Myometrial cell (primary cell): Measurements from ENCODE around the gene PGLYRP2. TPM values are rescaled to one million over a fixed set of nuclear protein-coding genes. Genes with fewer than 3 reads are reported as not detected.

Experiments used
- total RNA-seq: library from RNA; depleted of rRNA; stranded (reverse); fragments of >200 nt; gene quantifications from 2 replicates; pipeline ENCODE4 v1.2.3, GENCODE V29; 2015

The PGLYRP2 gene, protein sequence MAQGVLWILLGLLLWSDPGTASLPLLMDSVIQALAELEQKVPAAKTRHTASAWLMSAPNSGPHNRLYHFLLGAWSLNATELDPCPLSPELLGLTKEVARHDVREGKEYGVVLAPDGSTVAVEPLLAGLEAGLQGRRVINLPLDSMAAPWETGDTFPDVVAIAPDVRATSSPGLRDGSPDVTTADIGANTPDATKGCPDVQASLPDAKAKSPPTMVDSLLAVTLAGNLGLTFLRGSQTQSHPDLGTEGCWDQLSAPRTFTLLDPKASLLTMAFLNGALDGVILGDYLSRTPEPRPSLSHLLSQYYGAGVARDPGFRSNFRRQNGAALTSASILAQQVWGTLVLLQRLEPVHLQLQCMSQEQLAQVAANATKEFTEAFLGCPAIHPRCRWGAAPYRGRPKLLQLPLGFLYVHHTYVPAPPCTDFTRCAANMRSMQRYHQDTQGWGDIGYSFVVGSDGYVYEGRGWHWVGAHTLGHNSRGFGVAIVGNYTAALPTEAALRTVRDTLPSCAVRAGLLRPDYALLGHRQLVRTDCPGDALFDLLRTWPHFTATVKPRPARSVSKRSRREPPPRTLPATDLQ
- total RNA-seq, result not detected in 2 replicates

GRCh38 chr19:15479391-15480345 lies at the start of gene PGLYRP2:
Gene PGLYRP2 (minus strand): TSS chr19:15479501. CDS start chr19:15479371, 130 bp downstream.

DNA sequence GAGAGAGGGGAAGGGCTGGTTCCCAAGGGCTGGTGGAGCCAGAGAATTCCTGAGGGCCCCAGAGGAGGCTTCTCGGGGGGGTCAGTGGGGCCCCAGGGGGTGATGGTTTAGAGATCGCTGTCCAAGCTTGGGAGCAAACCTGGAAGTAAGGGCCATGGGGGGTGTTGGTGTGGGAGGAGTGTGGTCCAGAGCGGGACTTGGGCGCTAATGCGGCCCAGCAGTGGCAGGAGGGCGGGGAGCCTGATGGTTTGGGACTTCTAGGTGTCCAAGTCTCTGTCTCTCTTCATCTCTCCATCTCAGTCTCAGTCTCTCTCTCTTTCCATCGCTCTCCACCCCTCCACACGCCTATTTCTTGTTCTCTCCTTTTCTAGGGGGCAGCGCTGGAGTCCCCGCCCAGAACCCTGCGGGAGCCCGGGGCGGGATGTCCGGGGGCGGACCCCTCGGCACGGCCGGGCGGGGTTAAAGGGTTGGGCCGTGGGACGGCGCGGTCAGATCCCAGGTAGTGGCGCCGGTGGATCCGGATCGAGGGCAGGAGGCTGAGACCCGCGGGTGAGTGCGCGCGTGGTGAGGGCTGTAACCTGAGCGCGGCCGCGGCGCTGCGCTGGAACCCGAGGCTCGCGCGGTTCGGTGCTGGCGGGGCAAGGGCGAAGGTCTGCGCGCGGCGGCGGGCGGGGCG lies 28.9 kb upstream of the PGLYRP2 start, which contains the start of gene CYP4F22:
Gene CYP4F22 (plus strand): TSS at position 491 of the 676 bp plus-strand sequence. CDS start 16,812 bp downstream, outside the sequence.

GRCh38 chr19:15464394-15465385 lies 14.6 kb downstream of the PGLYRP2 start, which contains the start of gene RASAL3:
Gene RASAL3 (minus strand): TSS chr19:15464544. CDS start chr19:15464358, 186 bp downstream.

DNA sequence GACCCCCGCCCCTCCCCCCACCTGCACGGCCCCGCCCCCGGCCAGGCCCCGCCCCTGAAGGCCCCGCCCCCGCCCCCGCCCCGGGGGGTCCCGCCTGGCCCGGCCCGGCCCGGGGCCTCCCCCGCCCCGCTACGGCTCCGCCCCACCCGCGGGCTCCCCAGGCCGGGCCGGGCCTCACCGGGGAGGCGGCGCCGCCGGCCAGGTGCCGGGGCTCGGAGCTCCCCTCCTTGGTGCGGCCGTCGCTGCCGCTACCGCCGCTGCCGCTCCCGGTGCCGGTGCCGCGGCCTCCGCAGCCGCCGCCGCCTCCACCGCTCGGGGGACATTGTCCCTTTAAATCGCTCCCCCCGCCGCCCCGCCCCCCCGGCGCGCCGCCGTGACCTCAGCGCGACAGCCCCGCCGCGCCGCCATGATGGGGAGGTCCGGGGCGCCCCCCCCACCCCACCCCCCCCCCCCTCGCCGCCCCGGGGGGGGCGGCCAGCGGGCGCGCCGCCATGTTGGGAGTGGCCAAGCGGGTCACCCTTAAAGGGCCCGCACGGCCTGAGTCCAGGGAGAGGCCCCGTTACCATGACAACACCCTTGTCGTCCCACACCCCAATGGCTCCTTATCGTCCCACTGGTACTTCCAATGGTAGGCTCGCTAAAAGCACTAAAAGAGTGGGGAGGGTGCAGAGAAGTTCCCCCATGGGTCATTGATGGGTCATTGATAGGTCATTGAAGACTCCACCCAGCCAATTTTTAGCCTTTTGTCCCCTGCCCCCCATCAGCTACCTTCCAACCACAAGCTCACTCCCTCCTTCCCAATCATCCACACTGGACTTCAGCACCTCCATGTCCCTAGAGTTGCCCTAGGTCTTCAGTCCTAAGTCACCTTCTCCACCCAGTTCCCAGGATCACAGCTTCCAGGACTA lies 29.4 kb downstream of the PGLYRP2 start, which contains the start of gene WIZ:
Gene WIZ (minus strand): TSS at position 337 of the 908 bp plus-strand sequence. CDS start 1,649 bp downstream, outside the sequence.

Other genes with a start within 250 kb of the PGLYRP2 start
- gene EPHX3, start 247.1 kb downstream of the PGLYRP2 start, total RNA-seq, result not detected in 2 replicates
- 11.2 and 13.8 TPM in 2 replicates for gene BRD4, start 147.0 kb downstream of the PGLYRP2 start, total RNA-seq
- gene AKAP8, start 99.7 kb downstream of the PGLYRP2 start, total RNA-seq, result 14.2 and 22.5 TPM in 2 replicates
- gene AKAP8L, start 60.5 kb downstream of the PGLYRP2 start, total RNA-seq, result 58.3 and 60.0 TPM in 2 replicates
- 22.3 and 26.2 TPM in 2 replicates for gene WIZ, start 29.5 kb downstream of the PGLYRP2 start, total RNA-seq
- 1.4 TPM in 1 of 2 replicates, not detected in the other for gene RASAL3, start 15.0 kb downstream of the PGLYRP2 start, total RNA-seq
- not detected in 2 replicates for gene CYP4F22, start 29.0 kb upstream of the PGLYRP2 start, total RNA-seq
- not detected in 2 replicates for gene CYP4F8, start 135.7 kb upstream of the PGLYRP2 start, total RNA-seq
- not detected in 2 replicates for gene CYP4F3, start 161.4 kb upstream of the PGLYRP2 start, total RNA-seq
- not detected in 2 replicates for gene CYP4F12, start 193.6 kb upstream of the PGLYRP2 start, total RNA-seq
- not detected in 2 replicates for gene OR10H2, start 248.5 kb upstream of the PGLYRP2 start, total RNA-seq